Omental fat pad (tissue), 4 donors: ENCODE measurements around the gene ALG12. TPM values are rescaled to one million over a fixed set of nuclear protein-coding genes. Genes with fewer than 3 reads are reported as not detected.

Experiments
- ATAC-seq: fragments of 150-250 bp; one replicate; pipeline ENCODE4 v1.9.1; 2016; ENCODE audit warnings: mild to moderate bottlenecking, moderate library complexity; ENCODE audit not compliant: low FRiP score
- DNase-seq: peaks from one replicate; pipeline ENCODE4 v3.0.0-alpha.2; 2019; ENCODE audit warnings: low spot score
- total RNA-seq, 4 donors: library from RNA; depleted of rRNA; stranded (reverse); fragments of >200 nt; gene quantifications; one replicate each; pipeline ENCODE4 v1.1.0, GENCODE V29; 2016
- TF ChIP-seq, protein P1 (sequence below), 3 donors: fragments of 450-650 bp; IDR thresholded peaks; one replicate each; pipeline ENCODE4 v1.5.1; 2016 to 2017; ENCODE audit warnings: antibody characterized with exemption in 3 of 3, mild to moderate bottlenecking in 3 of 3, moderate library complexity in 2 of 3

Gene ALG12
- total RNA-seq, 4 donors from 2014 or later = 11.7 to 21.8 (median 13.0) TPM

DNA sequence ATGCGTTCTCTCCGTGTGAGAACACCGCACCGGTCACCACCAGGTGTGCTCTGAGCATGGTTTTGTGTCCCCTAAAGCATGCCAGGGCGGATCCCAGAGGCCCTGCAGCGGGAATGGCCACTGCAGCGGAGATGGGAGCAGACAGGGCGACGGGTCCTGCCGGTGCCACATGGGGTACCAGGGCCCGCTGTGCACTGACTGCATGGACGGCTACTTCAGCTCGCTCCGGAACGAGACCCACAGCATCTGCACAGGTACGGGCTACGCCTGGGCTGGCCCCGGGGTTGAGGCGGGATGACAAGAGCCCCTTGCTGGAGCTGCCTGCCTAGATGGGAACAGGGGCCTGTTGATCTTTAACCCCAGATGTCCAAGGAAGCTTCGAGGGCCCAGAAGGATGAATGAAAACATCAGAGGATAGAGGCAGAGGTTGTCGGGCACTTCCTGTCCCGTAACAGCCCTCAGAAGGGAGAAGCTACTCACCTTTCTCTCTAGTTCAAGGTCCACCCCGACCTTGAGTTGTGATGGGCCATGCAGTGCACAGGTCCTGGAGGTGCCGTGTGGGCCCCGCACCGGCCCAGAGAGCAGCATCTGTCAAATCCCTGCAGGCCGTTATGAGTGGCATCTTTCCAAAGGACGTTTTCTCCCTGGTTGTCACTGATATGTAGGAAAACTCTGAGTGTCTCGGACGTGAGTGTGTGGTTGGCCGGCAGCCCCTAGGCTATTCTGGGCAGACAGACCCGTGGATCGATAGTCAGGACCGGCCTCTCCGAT lies 3.5 kb upstream of the ALG12 start:
- DNase-seq (no peak), ATAC-seq (no peak)
- TF ChIP-seq, protein P1, sequence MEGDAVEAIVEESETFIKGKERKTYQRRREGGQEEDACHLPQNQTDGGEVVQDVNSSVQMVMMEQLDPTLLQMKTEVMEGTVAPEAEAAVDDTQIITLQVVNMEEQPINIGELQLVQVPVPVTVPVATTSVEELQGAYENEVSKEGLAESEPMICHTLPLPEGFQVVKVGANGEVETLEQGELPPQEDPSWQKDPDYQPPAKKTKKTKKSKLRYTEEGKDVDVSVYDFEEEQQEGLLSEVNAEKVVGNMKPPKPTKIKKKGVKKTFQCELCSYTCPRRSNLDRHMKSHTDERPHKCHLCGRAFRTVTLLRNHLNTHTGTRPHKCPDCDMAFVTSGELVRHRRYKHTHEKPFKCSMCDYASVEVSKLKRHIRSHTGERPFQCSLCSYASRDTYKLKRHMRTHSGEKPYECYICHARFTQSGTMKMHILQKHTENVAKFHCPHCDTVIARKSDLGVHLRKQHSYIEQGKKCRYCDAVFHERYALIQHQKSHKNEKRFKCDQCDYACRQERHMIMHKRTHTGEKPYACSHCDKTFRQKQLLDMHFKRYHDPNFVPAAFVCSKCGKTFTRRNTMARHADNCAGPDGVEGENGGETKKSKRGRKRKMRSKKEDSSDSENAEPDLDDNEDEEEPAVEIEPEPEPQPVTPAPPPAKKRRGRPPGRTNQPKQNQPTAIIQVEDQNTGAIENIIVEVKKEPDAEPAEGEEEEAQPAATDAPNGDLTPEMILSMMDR (IDR thresholded peaks at IDR 0.05) = no peak

DNA sequence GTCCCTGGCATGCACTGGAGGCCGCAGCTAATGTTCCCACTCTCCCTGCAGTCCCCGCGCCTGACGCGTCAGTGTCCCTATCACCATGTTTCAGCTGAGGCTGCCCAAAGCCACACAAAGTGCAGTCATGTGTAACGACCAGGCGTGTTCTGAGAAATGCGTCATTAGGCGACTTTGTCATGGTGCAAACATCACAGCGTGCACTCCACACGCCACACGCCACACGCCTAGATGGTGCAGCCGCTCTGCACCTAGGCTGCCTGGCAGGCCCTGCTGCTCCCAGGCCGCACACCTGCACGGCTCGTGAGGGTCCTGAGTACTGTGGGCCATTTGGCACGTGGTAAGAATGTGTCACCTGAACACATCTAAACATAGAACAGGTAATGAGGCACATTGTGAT lies 2.6 kb upstream of the ALG12 start:
- TF ChIP-seq, protein P1 (IDR thresholded peaks at IDR 0.05) = no peak
- no peak for DNase-seq
- no peak for ATAC-seq

DNA sequence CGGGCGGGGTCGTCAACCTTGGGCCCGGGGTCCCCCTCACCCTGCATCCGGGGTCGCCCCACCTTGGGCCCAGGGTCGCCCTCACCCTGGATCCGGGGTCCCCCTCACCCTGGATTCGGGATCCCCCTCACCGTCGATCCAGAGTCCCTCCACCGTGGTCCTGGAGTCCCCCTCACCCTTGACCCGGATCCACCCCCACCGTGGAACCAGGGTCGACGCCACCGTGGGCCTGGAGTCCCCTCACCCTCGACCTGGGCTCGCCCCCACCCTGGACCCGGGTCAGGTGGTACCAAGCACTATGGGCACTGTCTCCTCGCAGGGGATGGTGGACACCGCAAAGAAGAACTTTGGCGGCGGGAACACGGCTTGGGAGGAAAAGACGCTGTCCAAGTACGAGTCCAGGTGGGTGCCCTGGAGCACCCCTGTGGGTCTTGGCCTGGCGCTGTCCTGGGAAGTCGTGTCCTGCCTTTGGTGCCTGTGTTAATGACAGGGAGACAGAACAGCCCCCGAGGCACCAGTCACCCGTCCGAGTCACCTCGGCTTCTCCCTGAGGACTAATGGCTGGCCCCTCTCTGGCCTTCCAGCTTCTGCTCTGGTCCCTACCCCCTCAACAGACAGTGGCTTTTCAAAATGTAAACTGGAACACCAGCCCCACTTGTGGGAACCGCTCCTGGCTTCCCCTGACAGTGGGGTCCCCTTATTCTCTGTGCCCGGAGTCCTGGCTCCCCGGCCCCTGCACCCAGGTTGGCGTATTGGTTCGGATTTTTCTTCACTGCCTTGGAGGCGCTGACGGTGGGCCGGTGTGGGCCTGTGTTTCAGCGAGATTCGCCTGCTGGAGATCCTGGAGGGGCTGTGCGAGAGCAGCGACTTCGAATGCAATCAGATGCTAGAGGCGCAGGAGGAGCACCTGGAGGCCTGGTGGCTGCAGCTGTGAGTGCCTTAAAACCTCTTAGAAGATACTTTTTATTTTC lies 958 bp upstream of the ALG12 start:
- no peak for DNase-seq
- no peak for ATAC-seq
- TF ChIP-seq, protein P1 (IDR thresholded peaks at IDR 0.05) = no peak

DNA sequence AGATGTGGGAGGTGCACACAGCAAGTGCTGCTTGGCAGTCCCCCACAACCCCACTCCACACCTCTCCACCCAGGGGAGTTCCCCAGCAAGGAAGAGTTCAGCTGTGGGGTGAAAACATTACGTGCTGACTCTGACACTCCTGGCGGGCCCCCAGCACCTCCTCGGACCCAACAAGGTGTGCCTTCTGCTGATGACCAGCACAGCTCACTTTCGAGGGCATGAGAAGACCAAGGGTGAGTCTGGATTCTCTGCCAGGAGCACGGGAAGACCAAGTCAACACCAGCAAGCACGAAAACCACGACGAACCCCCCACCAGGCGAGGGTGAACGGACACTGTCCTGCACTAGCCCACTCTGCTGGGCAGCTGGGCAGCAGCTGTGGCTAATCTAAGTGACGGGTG lies 1.4 kb downstream of the ALG12 start:
- ATAC-seq (no peak), DNase-seq (no peak)
- TF ChIP-seq, protein P1 (IDR thresholded peaks at IDR 0.05) = no peak

DNA sequence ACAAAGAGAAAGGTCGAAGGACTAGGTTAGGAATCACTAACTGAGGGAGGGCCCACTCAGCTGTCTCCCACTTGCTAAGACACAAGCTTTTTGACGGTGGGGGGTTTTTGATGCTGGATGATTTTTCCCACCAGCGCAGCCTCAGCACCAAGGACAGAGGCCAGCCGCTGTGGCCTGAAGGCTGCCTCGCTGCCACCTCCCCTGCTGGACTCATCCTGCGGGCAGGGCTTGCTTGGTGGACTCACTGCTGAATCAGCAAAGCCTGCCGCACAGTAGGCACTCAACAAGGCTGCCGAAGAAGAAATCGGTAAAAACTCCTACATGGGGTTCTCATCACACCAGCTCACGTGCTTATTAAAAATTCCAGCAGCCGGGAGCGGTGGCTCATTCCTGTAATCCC lies 2.6 kb downstream of the ALG12 start:
- ATAC-seq (no peak), DNase-seq (no peak)
- TF ChIP-seq, protein P1 (IDR thresholded peaks at IDR 0.05) = no peak

DNA sequence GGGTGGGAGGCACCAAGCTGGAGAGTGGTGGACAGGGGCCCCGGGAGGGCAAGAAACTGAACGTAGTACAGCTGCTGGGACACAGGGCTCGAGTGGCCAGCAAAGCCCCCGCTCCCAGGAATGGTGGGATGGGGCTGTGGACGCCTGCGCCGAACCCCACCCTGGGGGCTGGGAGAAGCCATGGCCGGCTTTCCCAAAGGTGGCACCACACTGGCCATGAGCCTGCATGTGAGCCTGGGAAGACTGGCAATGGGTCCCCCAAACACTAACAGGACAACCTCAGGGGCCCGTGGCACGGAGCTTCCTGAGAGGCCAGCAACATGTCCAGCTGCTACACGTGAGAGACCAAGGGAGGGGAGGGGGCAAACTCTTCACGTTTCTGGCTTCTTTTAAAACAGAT lies 4.0 kb downstream of the ALG12 start:
- TF ChIP-seq, protein P1 (IDR thresholded peaks at IDR 0.05) = no peak
- no peak for ATAC-seq
- no peak for DNase-seq
